ENCODE results near the gene PHF11.
"Not testable (repeated sequence)": the region's sequence is repeated elsewhere in the genome, so short reads cannot be mapped to it uniquely, and the experiment has no call there.

The PHF11 gene

GRCh38 chr13:49466292-49466838 is 29.4 kb upstream of the PHF11 start:
- no peak for DNase-seq (ENCODE audit: low spot score)
- no peak for TF ChIP-seq CTCF (IDR thresholded peaks at IDR 0.05; ENCODE audit: extremely low read depth, missing control alignments)

- no peak for TF ChIP-seq CTCF (IDR thresholded peaks at IDR 0.05; ENCODE audit: extremely low read depth, missing control alignments)
Measured at GRCh38 chr13:49472186-49472585, 23.6 kb upstream of the PHF11 start.

GRCh38 chr13:49476529-49476928 is 19.2 kb upstream of the PHF11 start:
- no peak for TF ChIP-seq CTCF (IDR thresholded peaks at IDR 0.05; ENCODE audit: extremely low read depth, missing control alignments)
- DNase-seq (ENCODE audit: low spot score): no peak

More at GRCh38 chr13:49472186-49472585, 23.6 kb upstream of the PHF11 start:
- no peak for DNase-seq (ENCODE audit: low spot score)

- DNase-seq (ENCODE audit: low spot score): no peak
- TF ChIP-seq CTCF (IDR thresholded peaks at IDR 0.05; ENCODE audit: extremely low read depth, missing control alignments): no peak
Measured at GRCh38 chr13:49481788-49482187, 14.0 kb upstream of the PHF11 start.

GRCh38 chr13:49488563-49488962 is 7.2 kb upstream of the PHF11 start:
- TF ChIP-seq CTCF (IDR thresholded peaks at IDR 0.05; ENCODE audit: extremely low read depth, missing control alignments): no peak
- no peak for DNase-seq (ENCODE audit: low spot score)

- no peak for TF ChIP-seq CTCF (IDR thresholded peaks at IDR 0.05; ENCODE audit: extremely low read depth, missing control alignments)
- no peak for DNase-seq (ENCODE audit: low spot score)
Measured at GRCh38 chr13:49494645-49495044, 1.1 kb upstream of the PHF11 start.

- DNase-seq (ENCODE audit: low spot score): not testable (repeated sequence)
Measured at GRCh38 chr13:49496837-49497236, 1.1 kb downstream of the PHF11 start.

- DNase-seq (ENCODE audit: low spot score): peak; percentile 14
- TF ChIP-seq CTCF (IDR thresholded peaks at IDR 0.05; ENCODE audit: extremely low read depth, missing control alignments): no peak
Measured at GRCh38 chr13:49497272-49497671, 1.5 kb downstream of the PHF11 start.
